ENCODE measurements around the gene KIF26B.
"Not testable (repeated sequence)": the region's sequence is repeated elsewhere in the genome, so short reads cannot be mapped to it uniquely, and the experiment has no call there.

The KIF26B gene

DNA sequence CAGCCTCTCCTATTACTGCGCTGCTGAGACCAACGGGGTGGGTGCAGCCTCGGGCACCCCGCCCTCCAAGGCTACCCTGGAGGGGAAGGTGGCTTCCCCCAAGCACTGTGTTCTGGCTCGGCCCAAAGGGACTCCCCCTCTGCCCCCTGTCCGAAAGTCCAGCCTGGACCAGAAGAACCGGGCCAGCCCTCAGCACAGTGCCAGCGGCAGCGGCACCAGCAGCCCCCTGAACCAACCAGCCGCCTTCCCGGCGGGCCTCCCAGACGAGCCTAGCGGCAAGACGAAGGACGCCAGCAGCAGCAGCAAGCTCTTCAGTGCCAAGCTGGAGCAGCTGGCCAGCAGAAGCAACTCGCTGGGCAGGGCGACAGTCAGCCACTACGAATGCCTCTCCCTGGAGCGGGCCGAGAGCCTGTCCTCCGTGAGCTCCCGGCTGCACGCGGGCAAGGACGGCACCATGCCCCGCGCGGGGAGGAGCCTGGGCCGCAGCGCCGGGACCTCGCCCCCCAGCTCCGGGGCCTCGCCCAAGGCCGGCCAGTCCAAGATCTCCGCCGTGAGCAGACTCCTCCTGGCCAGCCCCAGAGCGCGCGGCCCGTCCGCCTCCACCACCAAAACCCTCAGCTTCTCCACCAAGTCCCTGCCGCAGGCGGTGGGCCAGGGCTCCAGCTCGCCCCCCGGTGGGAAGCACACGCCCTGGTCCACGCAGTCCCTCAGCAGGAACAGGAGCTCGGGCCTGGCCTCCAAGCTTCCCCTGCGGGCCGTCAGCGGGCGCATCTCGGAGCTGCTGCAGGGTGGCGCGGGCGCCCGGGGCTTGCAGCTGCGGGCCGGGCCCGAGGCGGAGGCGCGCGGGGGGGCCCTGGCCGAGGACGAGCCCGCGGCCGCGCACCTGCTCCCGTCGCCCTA is 533.1 kb downstream of the KIF26B start:
- no peak for DNase-seq

- DNase-seq, result no peak
Observed at GRCh38 chr1:245688536-245689453, 534.0 kb downstream of the KIF26B start.

DNA sequence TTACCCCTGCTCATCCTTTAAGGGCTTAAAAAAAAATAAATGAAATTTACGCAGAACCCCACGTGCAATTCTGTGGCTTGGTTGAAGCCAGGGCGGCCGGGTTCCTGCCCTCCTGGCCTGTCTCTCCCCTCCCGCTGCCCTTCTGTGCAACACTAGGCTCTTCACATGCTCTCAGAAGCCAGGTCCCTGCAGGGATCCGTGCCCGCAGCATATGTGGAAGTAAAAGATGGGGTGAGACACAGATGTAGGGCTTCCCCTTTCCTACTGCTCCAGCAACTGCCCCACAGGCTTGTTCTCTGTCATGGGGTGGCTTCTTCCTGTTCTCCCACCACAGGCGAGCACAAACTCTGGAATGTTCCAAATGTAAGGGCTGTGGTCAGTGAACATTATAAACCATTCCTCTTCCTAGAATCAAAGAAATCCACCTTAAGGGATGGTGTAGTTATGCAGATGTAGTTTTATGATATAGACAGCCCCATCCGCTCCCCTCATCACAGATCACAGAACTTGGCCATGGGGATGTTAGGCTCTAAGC is 535.4 kb downstream of the KIF26B start:
- DNase-seq, result peak; percentile 60 to 74

- DNase-seq, result no peak
Observed at GRCh38 chr1:245690946-245691541, 536.3 kb downstream of the KIF26B start.

- no peak for DNase-seq
Observed at GRCh38 chr1:245691897-245692296, 537.1 kb downstream of the KIF26B start.

DNA sequence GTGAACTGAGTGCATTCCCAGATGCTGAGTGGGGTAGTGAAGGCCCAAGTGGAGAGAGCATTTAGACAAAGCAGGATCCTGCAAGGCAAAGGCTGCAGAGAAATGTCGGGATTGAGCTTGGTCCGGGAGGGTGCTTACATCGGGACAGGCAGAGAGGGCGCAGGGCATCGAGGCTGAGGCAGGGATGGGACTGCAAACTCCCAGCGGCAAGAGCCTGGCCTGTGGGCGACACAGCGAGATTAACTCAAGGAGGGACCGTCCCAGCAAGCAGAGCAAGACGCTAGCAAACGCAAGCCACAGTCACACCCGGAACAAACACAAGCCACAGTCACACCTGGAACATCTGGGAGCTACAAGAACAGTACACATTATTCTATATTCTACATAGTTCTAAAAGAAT is 537.5 kb downstream of the KIF26B start:
- DNase-seq, result no peak

- no peak for DNase-seq
Observed at GRCh38 chr1:245693116-245693793, 538.5 kb downstream of the KIF26B start.

DNA sequence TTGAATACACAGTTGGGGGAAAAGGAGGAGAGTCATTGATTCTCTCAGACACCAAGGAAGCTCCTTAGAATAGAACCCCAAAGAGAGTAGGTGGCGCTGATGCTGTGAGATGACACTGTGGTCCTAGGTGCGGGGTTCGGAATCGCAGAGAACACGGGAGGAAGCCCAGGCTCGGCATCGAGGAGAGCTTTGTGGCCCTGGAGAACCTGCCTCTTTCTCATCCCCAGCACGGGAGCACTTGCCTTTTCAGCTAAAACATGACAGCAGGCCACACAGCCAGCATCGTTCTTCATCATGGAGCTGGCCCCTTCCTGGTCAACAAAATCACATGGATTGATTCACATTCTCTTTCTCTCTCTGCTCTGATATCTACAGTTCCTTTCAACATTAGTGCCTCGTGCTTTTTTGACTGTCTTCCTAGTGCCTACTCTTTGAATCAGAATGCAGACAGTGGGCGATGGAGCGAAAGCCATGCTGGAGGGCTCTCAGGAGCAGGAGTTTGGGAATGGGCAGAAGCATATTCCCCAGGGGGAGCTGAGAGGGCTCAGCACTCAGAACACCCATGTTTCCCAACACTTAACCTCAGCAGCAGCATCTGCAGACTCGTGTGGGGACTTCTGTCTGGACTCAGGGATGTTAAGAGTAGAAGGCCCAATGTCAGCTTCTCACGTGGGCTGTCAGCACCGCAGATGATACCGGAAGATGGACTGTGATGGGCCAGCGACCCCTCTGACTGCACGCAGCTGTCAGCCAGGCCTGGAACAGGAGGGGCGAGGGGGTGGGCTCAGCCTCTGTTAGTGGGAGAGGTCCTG is 539.4 kb downstream of the KIF26B start:
- no peak for DNase-seq

GRCh38 chr1:245694753-245695195 is 540.0 kb downstream of the KIF26B start:
- no peak for DNase-seq

GRCh38 chr1:245695211-245695610 is 540.4 kb downstream of the KIF26B start:
- DNase-seq, result no peak

DNA sequence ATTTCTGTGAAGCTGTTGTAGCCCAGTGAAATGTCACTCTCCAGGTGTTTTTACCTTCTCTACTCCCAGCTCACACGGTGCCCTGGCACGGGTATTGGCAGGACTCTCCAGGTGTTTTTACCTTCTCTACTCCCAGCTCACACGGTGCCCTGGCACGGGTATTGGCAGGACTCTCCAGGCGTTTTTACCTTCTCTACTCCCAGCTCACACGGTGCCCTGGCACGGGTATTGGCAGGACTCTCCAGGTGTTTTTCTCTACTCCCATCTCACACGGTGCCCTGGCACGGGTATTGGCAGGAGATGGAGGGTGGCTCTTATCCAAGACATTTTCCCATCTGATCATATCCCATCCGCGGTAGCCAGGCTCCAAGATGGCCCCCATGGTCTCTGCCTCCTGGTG is 540.9 kb downstream of the KIF26B start:
- not testable (repeated sequence) for DNase-seq

DNA sequence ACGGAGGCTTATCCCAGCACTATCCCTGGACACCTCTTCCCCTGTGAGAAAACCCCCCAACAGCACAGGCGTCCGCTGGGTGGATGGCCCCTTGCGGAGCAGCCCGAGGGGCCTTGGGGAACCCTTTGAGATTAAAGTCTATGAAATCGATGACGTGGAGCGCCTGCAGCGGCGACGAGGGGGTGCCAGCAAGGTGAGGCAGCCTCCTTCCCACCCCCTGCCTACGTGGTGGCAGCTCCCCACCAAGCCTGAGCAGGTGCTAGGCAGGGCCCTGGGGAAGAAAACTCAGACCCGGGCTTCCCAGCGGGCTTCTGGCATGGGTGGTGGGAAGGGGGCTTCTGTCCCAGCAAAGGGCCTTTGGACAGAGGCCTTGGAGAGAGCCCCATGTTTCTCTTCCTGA is 543.3 kb downstream of the KIF26B start:
- no peak for DNase-seq

DNA sequence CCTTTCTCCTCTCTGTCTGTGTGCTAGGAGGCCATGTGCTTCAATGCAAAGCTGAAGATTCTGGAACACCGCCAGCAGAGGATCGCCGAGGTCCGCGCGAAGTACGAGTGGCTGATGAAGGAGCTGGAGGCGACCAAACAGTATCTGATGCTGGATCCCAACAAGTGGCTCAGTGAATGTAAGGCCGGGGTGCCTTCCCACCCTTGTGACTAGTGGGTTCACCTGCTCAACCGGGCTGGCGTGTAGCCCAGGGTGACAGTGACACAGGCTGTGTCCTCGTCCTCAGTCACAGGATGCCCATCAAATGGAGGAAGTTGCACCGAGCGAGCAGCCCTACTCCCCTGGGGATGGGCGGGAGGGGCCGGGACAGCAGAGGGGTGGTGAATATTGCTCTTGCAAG is 544.1 kb downstream of the KIF26B start:
- DNase-seq, result no peak

DNA sequence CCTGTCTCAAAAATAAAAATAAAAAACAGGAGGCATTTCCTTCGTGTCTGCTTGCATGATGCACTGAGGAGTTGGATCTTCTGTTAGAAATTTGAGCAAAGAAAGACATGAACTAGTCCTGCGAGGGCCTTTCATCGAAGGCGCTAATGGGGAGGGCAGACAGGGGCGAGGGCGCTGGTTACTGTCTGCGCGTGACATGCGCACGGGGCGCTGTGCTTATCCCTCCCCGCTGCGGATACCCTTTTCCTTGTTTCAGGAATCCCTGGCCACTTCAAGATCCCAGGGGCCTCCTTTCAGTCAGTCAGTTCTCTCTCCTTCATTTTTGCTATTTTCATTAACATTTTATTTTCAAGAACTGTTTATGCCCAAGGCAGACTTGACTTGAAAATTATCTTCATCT is 545.8 kb downstream of the KIF26B start:
- DNase-seq, result no peak

GRCh38 chr1:245701631-245702030 is 546.8 kb downstream of the KIF26B start:
- no peak for DNase-seq

- no peak for DNase-seq
Observed at GRCh38 chr1:245702346-245702745, 547.6 kb downstream of the KIF26B start.

- no peak for DNase-seq
Observed at GRCh38 chr1:245704341-245704740, 549.6 kb downstream of the KIF26B start.

GRCh38 chr1:245704765-245705164 is 550.0 kb downstream of the KIF26B start:
- no peak for DNase-seq

DNA sequence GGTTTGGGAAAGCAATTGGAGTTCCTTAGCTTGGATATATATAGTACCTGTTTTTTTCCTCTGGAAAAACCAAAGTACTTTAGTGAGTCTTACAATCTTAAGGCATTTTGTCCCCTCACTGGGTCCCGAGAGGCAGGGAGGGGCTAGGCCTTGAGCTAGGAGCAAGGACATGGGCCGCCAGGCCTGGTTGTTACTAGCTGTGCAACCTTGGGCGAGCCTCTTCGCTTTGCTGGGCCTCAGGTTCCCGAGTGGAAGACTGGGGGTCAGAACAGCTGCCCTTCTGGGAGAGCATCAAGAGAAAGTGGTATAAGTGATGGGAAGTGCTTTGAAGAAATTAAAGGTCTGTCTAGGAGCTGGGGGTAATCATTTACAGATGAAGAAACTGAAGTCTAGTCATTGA is 553.2 kb downstream of the KIF26B start:
- DNase-seq, result no peak

GRCh38 chr1:245710961-245711903 is 556.4 kb downstream of the KIF26B start:
- no peak for DNase-seq

Measured in inflammatory macrophage (primary cell).